ENCODE data around the gene CD52.

GRCh38 chr1:26282401-26282918, 35.3 kb upstream of the CD52 start:
- TF ChIP-seq, protein P1, sequence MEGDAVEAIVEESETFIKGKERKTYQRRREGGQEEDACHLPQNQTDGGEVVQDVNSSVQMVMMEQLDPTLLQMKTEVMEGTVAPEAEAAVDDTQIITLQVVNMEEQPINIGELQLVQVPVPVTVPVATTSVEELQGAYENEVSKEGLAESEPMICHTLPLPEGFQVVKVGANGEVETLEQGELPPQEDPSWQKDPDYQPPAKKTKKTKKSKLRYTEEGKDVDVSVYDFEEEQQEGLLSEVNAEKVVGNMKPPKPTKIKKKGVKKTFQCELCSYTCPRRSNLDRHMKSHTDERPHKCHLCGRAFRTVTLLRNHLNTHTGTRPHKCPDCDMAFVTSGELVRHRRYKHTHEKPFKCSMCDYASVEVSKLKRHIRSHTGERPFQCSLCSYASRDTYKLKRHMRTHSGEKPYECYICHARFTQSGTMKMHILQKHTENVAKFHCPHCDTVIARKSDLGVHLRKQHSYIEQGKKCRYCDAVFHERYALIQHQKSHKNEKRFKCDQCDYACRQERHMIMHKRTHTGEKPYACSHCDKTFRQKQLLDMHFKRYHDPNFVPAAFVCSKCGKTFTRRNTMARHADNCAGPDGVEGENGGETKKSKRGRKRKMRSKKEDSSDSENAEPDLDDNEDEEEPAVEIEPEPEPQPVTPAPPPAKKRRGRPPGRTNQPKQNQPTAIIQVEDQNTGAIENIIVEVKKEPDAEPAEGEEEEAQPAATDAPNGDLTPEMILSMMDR (IDR thresholded peaks at IDR 0.05), result no peak
- TF ChIP-seq POLR2A (IDR thresholded peaks at IDR 0.05), result no peak
